K562 (cell line): Measurements from ENCODE around the gene EML2. TPM values are rescaled to one million over a fixed set of nuclear protein-coding genes. Genes with fewer than 3 reads are reported as not detected.

Experiments used
- CREM ChIP-seq: IDR thresholded peaks from 2 replicates; pipeline ENCODE4 v1.6.1; 2014; ENCODE audit warnings: antibody characterized with exemption, low read depth
- CTCF ChIP-seq, 3 experiments: IDR thresholded peaks in 2 of 3; conservative IDR thresholded peaks in 1 of 3; 2 replicates each; pipeline ENCODE4 v1.5.1; 2011 to 2012; ENCODE audit warnings: low read length in 3 of 3, mild to moderate bottlenecking in 3 of 3, control low read depth in 2 of 3, improper control_type of control experiment in 1 of 3, inconsistent platforms in 1 of 3, low read depth in 1 of 3, mixed read lengths in 1 of 3, moderate library complexity in 1 of 3; ENCODE audit not compliant: insufficient read depth in 2 of 3
- DACH1 ChIP-seq: fragments of 450-650 bp; IDR thresholded peaks from 2 replicates; pipeline ENCODE4 v1.6.1; 2018; ENCODE audit not compliant: partially characterized antibody
- FOXK1 ChIP-seq: sonication (generic); formaldehyde crosslinking; IDR thresholded peaks from 2 replicates; pipeline ENCODE4 v1.8.0; 2022; ENCODE audit warnings: missing genetic modification reagents, mild to moderate bottlenecking, borderline replicate concordance
- FOXO4 ChIP-seq: fragments of 450-650 bp; formaldehyde crosslinking; IDR thresholded peaks from 2 replicates; pipeline ENCODE4 v1.4.0; 2020; ENCODE audit warnings: mild to moderate bottlenecking, moderate library complexity
- KHSRP ChIP-seq: fragments of 450-650 bp; IDR thresholded peaks from 2 replicates; pipeline ENCODE4 v1.6.1; 2017
- MCM7 ChIP-seq, 2 experiments: fragments of 450-650 bp; IDR thresholded peaks; 2 replicates each; pipeline ENCODE4 v1.6.1; 2016 to 2018
- MNT ChIP-seq, 2 experiments: fragments of 450-650 bp; conservative IDR thresholded peaks; 2 replicates each; pipeline ENCODE4 v1.6.1; 2017; ENCODE audit warnings: mild to moderate bottlenecking in 2 of 2, moderate library complexity in 2 of 2
- NR1H2 ChIP-seq: sonication (generic); formaldehyde crosslinking; IDR thresholded peaks from 2 replicates; pipeline ENCODE4 v1.4.0; 2020; ENCODE audit warnings: mild to moderate bottlenecking, missing genetic modification reagents
- RAD21 ChIP-seq, 2 experiments: fragments of 250-450 bp in 1 of 2; fragments of 450-650 bp in 1 of 2; sonication (Bioruptor Pico) in 1 of 2; formaldehyde crosslinking in 1 of 2; IDR thresholded peaks in 1 of 2; conservative IDR thresholded peaks in 1 of 2; 2 replicates each; pipeline versions ENCODE4 v1.4.0 to v1.8.0; 2020 to 2022; ENCODE audit warnings: mild to moderate bottlenecking in 2 of 2, moderate library complexity in 1 of 2
- SMC3 ChIP-seq: conservative IDR thresholded peaks from 2 replicates; pipeline ENCODE4 v1.6.1; 2011; ENCODE audit warnings: low read depth, low read length, improper control_type of control experiment; ENCODE audit not compliant: insufficient read depth
- TEAD1 ChIP-seq, 2 experiments: fragments of 450-650 bp in 1 of 2; sonication (generic) in 1 of 2; formaldehyde crosslinking; IDR thresholded peaks; 2 replicates each; pipeline versions ENCODE4 v1.4.0 to v1.8.0; 2020 to 2022; ENCODE audit warnings: mild to moderate bottlenecking in 2 of 2, missing genetic modification reagents in 1 of 2
- TEAD2 ChIP-seq: fragments of 450-650 bp; IDR thresholded peaks from 2 replicates; pipeline ENCODE4 v1.6.1; 2016; ENCODE audit warnings: missing genetic modification characterization, control low read depth, missing compliant biosample characterization
- YY1 ChIP-seq, 3 experiments: IDR thresholded peaks; 2 replicates each; pipeline ENCODE4 v1.6.1; 2011; ENCODE audit warnings: low read length in 2 of 3, mild to moderate bottlenecking in 2 of 3, moderate library complexity in 2 of 3, borderline replicate concordance in 1 of 3, control low read depth in 1 of 3, low read depth in 1 of 3; ENCODE audit not compliant: insufficient read depth in 3 of 3, insufficient replicate concordance in 2 of 3, control insufficient read depth in 1 of 3, insufficient read length in 1 of 3; ENCODE audit errors: extremely low read depth in 1 of 3
- polyA plus RNA-seq, 8 experiments: library from polyadenylated mRNA; depleted of rRNA in 4 of 8; stranded (reverse) in 5 of 8; unstranded in 3 of 8; fragments of >200 nt; fragmentation: Nextera tagmentation in 2 of 8; fragmentation: Illumina TruSeq in 1 of 8; extraction: Ambion mirVana in 2 of 8; extraction: Trizol in 1 of 8; gene quantifications; 2 replicates each; pipeline versions ENCODE4 v1.2.1 to v1.2.3, GENCODE V29; 2011 to 2014; ENCODE audit warnings: inconsistent platforms in 1 of 8, missing spikeins in 1 of 8
- total RNA-seq, 7 experiments: library from RNA; depleted of rRNA in 6 of 7; stranded (reverse); fragments of >200 nt in 6 of 7; fragmentation: Illumina TruSeq in 2 of 7; extraction: Trizol in 2 of 7; gene quantifications; 2 replicates each; pipeline versions ENCODE4 v1.2.1 to v1.2.3, GENCODE V29; 2011 to 2021; ENCODE audit warnings: low replicate concordance in 1 of 7
- TF ChIP-seq, protein P1 (sequence below): sonication (generic); formaldehyde crosslinking; IDR thresholded peaks from 2 replicates; pipeline ENCODE4 v1.8.0; 2022; ENCODE audit warnings: mild to moderate bottlenecking, missing genetic modification reagents

The EML2 gene
- total and polyA plus RNA-seq, 9 of the 15 experiments (the other 6 are each of a cell fraction or from before 2014, with no cell fraction given), result 2.6 to 69.6 (median 24.8) TPM

GRCh38 chr19:45569619-45570421 is 69.4 kb downstream of the EML2 start (continued):
- TF ChIP-seq CTCF (IDR thresholded peaks at IDR 0.05 in 2 of 3, conservative IDR thresholded peaks at IDR 0.05 in 1 of 3; ENCODE audit: insufficient read depth in 2 of 3, low read depth in 1 of 3, low read length in 3 of 3) (peak; percentile 90 to 94 (median 93)), CREM (peak; percentile 23; the same call in 1 of the 2 replicates), RAD21 (CRISPR knock-in tag; conservative IDR thresholded peaks at IDR 0.05 in 1 of 2, IDR thresholded peaks at IDR 0.05 in 1 of 2) (peak; percentile 32 to 66; a peak in 3 of 4 replicates), SMC3 (peak; percentile 81), NR1H2 (CRISPR knock-in tag) (peak; percentile 90), KHSRP (no peak), FOXO4 (CRISPR knock-in tag) (no peak), TEAD1 (CRISPR knock-in tag; IDR thresholded peaks at IDR 0.05) (peak in 1 of 2 experiments; percentile 41; a peak in 1 of 4 replicates), TEAD2 (tag) (no peak), DACH1 (no peak), YY1 (IDR thresholded peaks at IDR 0.05; ENCODE audit: borderline replicate concordance in 1 of 3, control insufficient read depth in 1 of 3, extremely low read depth in 1 of 3, insufficient read depth in 3 of 3, insufficient read length in 1 of 3, insufficient replicate concordance in 2 of 3, low read depth in 1 of 3, low read length in 2 of 3) (peak in 1 of 3 experiments; percentile 72), MCM7 (IDR thresholded peaks at IDR 0.05) (no peak), FOXK1 (peak; percentile 51; the same call in 1 of the 2 replicates), MNT (conservative IDR thresholded peaks at IDR 0.05) (no peak)
- TF ChIP-seq, protein P1, sequence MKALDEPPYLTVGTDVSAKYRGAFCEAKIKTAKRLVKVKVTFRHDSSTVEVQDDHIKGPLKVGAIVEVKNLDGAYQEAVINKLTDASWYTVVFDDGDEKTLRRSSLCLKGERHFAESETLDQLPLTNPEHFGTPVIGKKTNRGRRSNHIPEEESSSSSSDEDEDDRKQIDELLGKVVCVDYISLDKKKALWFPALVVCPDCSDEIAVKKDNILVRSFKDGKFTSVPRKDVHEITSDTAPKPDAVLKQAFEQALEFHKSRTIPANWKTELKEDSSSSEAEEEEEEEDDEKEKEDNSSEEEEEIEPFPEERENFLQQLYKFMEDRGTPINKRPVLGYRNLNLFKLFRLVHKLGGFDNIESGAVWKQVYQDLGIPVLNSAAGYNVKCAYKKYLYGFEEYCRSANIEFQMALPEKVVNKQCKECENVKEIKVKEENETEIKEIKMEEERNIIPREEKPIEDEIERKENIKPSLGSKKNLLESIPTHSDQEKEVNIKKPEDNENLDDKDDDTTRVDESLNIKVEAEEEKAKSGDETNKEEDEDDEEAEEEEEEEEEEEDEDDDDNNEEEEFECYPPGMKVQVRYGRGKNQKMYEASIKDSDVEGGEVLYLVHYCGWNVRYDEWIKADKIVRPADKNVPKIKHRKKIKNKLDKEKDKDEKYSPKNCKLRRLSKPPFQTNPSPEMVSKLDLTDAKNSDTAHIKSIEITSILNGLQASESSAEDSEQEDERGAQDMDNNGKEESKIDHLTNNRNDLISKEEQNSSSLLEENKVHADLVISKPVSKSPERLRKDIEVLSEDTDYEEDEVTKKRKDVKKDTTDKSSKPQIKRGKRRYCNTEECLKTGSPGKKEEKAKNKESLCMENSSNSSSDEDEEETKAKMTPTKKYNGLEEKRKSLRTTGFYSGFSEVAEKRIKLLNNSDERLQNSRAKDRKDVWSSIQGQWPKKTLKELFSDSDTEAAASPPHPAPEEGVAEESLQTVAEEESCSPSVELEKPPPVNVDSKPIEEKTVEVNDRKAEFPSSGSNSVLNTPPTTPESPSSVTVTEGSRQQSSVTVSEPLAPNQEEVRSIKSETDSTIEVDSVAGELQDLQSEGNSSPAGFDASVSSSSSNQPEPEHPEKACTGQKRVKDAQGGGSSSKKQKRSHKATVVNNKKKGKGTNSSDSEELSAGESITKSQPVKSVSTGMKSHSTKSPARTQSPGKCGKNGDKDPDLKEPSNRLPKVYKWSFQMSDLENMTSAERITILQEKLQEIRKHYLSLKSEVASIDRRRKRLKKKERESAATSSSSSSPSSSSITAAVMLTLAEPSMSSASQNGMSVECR (CRISPR knock-in tag), result 0 out of 2 replicates have a peak, but pooled peaks have one; percentile 30
